ENCODE results near the gene SAMSN1. TPM values are rescaled to one million over a fixed set of nuclear protein-coding genes. Genes with fewer than 3 reads are reported as not detected.

Gene SAMSN1
- total and polyA plus RNA-seq, 2 of the 8 experiments (the other 6 are each of a cell fraction or from before 2014, with no cell fraction given), result 0.50 to 3.0 TPM

GRCh38 chr21:14591882-14592281, 45.8 kb upstream of the SAMSN1 start:
- H3K23ac ChIP-seq (ENCODE audit: insufficient read length), result no peak overlapping the region
- H3K4me1 ChIP-seq (replicated peaks in 1 of 4; ENCODE audit: control insufficient read depth in 3 of 4, insufficient read depth in 4 of 4, low read length in 3 of 4), result no peaks in the 10 kb centered on the region
- FAIRE-seq, result no peak
- H2AK5ac ChIP-seq (ENCODE audit: low read depth, low read length), result no peak overlapping the region
- peaks cover 0 to 3% of the 10 kb centered on the region in 2 experiments; a peak in 2 of 4 replicates for H3K9me3 ChIP-seq (ENCODE audit: insufficient read depth in 2 of 2, low read depth in 1 of 2, low read length in 1 of 2)
- no peak overlapping the region for H3K14ac ChIP-seq (ENCODE audit: insufficient read length)
- no peak overlapping the region for H2BK120ac ChIP-seq (replicated peaks; ENCODE audit: low read depth, low read length)
- 100% methylated on average over 2 of the region's 2 CpGs; no CpG with 5 or more reads in 1 of the 2 experiments for WGBS, 2 experiments (ENCODE audit: extremely low coverage in 1 of 2, insufficient coverage in 1 of 2, insufficient read length in 1 of 2, insufficient replicate concordance in 2 of 2, low coverage in 1 of 2, low lambda C conversion rate in 2 of 2, missing lambda C conversion rate in 1 of 2)
- H2BK20ac ChIP-seq (ENCODE audit: low read length), result no peak overlapping the region
- H2BK12ac ChIP-seq (ENCODE audit: low read depth, low read length), result no peak overlapping the region
- DNase-seq (ENCODE audit: low read depth in 1 of 2, low spot score in 2 of 2), result no peak
- H3K79me2 ChIP-seq (ENCODE audit: control insufficient read depth in 1 of 2, insufficient read depth in 2 of 2, low read length in 2 of 2), result no peaks in the 10 kb centered on the region
- H3K23me2 ChIP-seq (ENCODE audit: low read depth, low read length), result no peaks in the 10 kb centered on the region
- H3K79me1 ChIP-seq (ENCODE audit: low read depth, low read length), result no peaks in the 10 kb centered on the region
- H4K20me1 ChIP-seq (replicated peaks in 1 of 2; ENCODE audit: control insufficient read depth in 1 of 2, insufficient read depth in 2 of 2, low read length in 2 of 2), result no peaks in the 10 kb centered on the region
- no peak overlapping the region for H3K9ac ChIP-seq (replicated peaks in 1 of 4; ENCODE audit: extremely low read depth in 1 of 4, low read depth in 3 of 4, low read length in 3 of 4)
- POLR2A ChIA-PET (ENCODE audit: partially characterized antibody), result no interaction called here
- H3K27ac ChIP-seq (ENCODE audit: low read depth, low read length), result no peak overlapping the region
- no peak overlapping the region for H2BK5ac ChIP-seq (ENCODE audit: low read depth, low read length)
- no peak overlapping the region for H3K4ac ChIP-seq (replicated peaks; ENCODE audit: insufficient read length, low read depth, low read length)
- H3K56ac ChIP-seq (replicated peaks; ENCODE audit: insufficient read length, low read depth, low read length), result no peak overlapping the region
- no peak overlapping the region for H4K91ac ChIP-seq (replicated peaks; ENCODE audit: insufficient read length, low read length)
- H2BK15ac ChIP-seq (ENCODE audit: low read length), result no peak overlapping the region
- no peak overlapping the region for H3K18ac ChIP-seq (ENCODE audit: extremely low read depth, low read length)
- no peaks in the 10 kb centered on the region for H3K27me3 ChIP-seq (replicated peaks in 1 of 4; ENCODE audit: control insufficient read depth in 3 of 4, extremely low read depth in 1 of 4, insufficient read depth in 3 of 4, low read length in 3 of 4)
- H4K5ac ChIP-seq (ENCODE audit: insufficient read length, low read depth, low read length), result no peak overlapping the region
- H4K8ac ChIP-seq (ENCODE audit: extremely low read depth, insufficient read depth, low read length), result no peak overlapping the region
- no peak overlapping the region for H3K4me3 ChIP-seq (ENCODE audit: extremely low read depth in 1 of 4, insufficient read depth in 2 of 4, low read depth in 3 of 4, low read length in 4 of 4)
- no peak overlapping the region for H3K4me2 ChIP-seq (ENCODE audit: insufficient read depth in 1 of 2, low read depth in 2 of 2, low read length in 2 of 2)
- H2AFZ ChIP-seq (ENCODE audit: low read length), result 0 out of 2 replicates have a peak overlapping the region, but pooled peaks have one; percentile 77
- CTCF ChIA-PET (ENCODE audit: partially characterized antibody), result interaction anchor here (1.0 kb wide), 1 partner anchor 186 kb away, joined by 3 read pairs; no protein-coding TSS in a partner anchor
- no peaks in the 10 kb centered on the region for H3K36me3 ChIP-seq (ENCODE audit: control insufficient read depth in 2 of 4, insufficient read depth in 4 of 4, low read length in 3 of 4)
- TF ChIP-seq SP2 (IDR thresholded peaks at IDR 0.05; ENCODE audit: low read length) (no peak), KDM1A (IDR thresholded peaks at IDR 0.05; ENCODE audit: borderline replicate concordance, low read length) (no peak)

Measured in H1 (cell line).